ENCODE data around the gene PNPLA6. TPM values are rescaled to one million over a fixed set of nuclear protein-coding genes. Genes with fewer than 3 reads are reported as not detected.

The PNPLA6 gene
- total RNA-seq, 1 donor from 2014 or later: 129 TPM

DNA sequence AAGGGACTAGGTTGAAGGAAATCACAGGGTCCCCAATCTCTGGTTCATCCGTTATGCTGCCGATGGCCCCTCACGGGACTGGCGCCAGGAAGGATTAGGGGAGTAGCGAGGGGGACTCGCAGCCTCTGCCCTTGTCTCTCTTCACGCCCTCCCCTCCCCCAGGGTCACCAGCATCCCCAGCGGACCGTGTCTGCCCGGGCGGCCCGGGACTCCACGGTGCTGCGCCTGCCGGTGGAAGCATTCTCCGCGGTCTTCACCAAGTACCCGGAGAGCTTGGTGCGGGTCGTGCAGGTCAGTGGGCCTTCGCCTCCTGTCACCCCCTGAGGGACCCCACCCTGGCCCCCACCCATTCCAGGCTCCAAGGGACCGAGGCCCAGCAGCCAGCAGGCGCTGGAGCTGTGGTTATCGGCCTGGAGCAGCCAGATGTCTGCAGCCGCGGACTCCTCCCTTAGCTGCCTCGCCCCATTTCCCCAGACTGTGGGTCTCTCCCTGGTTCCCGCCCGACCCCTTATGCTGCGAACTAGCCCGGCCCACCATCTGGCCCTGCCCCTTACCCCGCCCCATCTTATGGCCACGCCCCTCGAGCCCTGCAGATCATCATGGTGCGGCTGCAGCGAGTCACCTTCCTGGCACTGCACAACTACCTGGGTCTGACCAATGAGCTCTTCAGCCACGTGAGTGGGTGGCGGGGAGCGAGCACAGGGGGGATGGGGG lies 5.4 kb downstream of the PNPLA6 start:
- peak; percentile 83 for DNase-seq (ENCODE audit: extremely low spot score, unreplicated experiment)
- Mint-ChIP-seq H3K4me3 (ENCODE audit: unreplicated experiment) (no peak overlapping the region), H3K27me3 (ENCODE audit: unreplicated experiment) (no peaks in the 10 kb centered on the region), H3K9me3 (ENCODE audit: unreplicated experiment) (no peaks in the 10 kb centered on the region), H3K36me3 (ENCODE audit: unreplicated experiment) (peaks cover 29% of the 10 kb centered on the region), H3K4me1 (ENCODE audit: unreplicated experiment) (peaks cover 9% of the 10 kb centered on the region), H3K27ac (ENCODE audit: unreplicated experiment) (no peak overlapping the region)
- no peak for TF ChIP-seq CTCF (IDR thresholded peaks at IDR 0.05)

- DNase-seq (ENCODE audit: extremely low spot score, unreplicated experiment): peak; percentile 82
- Mint-ChIP-seq H3K36me3 (ENCODE audit: unreplicated experiment) (peaks cover 31% of the 10 kb centered on the region), H3K27ac (ENCODE audit: unreplicated experiment) (no peak overlapping the region), H3K4me3 (ENCODE audit: unreplicated experiment) (no peak overlapping the region), H3K27me3 (ENCODE audit: unreplicated experiment) (no peaks in the 10 kb centered on the region), H3K4me1 (ENCODE audit: unreplicated experiment) (peaks cover 5% of the 10 kb centered on the region), H3K9me3 (ENCODE audit: unreplicated experiment) (no peaks in the 10 kb centered on the region)
- TF ChIP-seq CTCF (IDR thresholded peaks at IDR 0.05): no peak
Observed at GRCh38 chr19:7541475-7541824, 5.9 kb downstream of the PNPLA6 start.

DNA sequence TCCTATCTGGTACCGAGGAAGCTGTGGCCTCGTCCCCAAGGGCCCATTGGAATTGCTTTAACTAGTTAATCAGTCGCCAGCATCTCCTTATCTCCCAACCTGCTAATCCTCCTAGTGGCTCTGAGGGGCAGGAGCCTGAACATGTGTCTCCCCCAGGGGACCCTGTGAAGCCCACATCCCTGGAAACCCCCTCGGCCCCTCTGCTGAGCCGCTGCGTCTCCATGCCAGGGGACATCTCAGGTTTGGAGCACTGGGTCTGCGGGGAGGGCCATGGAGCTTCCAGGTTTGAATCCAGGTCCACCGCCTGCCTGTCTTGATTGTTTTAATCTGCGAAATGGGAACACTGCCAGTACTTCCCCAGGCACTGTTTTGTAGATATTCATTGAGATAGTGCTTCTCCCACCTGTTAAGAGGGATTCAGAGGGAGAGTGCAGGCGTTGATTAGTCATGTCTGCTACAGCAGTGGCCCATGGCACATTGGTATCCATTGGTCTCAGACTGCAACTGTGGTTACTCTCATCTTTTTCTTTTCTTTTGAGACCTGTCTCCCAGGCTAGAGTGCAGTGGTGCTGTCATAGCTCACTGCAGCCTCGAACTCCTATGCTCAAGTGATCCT lies 6.4 kb downstream of the PNPLA6 start:
- H3K27me3 Mint-ChIP-seq (ENCODE audit: unreplicated experiment): no peaks in the 10 kb centered on the region
- TF ChIP-seq CTCF (IDR thresholded peaks at IDR 0.05): no peak
- H3K9me3 Mint-ChIP-seq (ENCODE audit: unreplicated experiment): no peaks in the 10 kb centered on the region
- no peak overlapping the region for H3K27ac Mint-ChIP-seq (ENCODE audit: unreplicated experiment)
- peaks cover 31% of the 10 kb centered on the region for H3K36me3 Mint-ChIP-seq (ENCODE audit: unreplicated experiment)
- peak; percentile 82 for DNase-seq (ENCODE audit: extremely low spot score, unreplicated experiment)
- H3K4me3 Mint-ChIP-seq (ENCODE audit: unreplicated experiment): no peak overlapping the region
- H3K4me1 Mint-ChIP-seq (ENCODE audit: unreplicated experiment): peaks cover 2% of the 10 kb centered on the region

DNA sequence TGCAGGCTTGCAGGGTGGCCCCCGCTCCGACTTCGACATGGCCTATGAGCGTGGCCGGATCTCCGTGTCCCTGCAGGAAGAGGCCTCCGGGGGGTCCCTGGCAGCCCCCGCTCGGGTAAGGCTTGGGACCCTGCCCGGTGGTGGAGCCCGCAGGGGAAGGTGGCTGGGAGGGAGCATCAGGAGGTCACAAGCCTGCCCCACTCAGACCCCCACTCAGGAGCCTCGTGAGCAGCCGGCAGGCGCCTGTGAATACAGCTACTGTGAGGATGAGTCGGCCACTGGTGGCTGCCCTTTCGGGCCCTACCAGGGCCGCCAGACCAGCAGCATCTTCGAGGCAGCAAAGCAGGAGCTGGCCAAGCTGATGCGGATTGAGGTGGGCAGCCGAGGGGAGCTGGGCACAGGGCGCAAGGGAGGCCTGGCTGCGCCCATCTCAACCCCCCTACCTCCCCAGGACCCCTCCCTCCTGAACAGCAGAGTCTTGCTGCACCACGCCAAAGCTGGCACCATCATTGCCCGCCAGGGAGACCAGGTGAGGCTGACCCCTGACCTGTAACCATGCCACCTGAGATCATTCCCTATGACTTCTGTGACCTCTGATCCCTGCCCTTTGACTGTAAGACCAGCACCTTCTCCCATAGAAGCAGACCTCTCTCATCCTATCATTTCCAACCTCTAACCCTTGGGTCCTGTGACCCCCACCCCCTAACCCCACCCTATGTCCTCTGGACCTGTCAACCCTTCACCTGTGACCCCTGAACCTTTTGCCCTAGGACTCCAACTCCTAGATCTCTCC lies 7.2 kb downstream of the PNPLA6 start:
- no peaks in the 10 kb centered on the region for H3K27me3 Mint-ChIP-seq (ENCODE audit: unreplicated experiment)
- H3K27ac Mint-ChIP-seq (ENCODE audit: unreplicated experiment): no peak overlapping the region
- H3K36me3 Mint-ChIP-seq (ENCODE audit: unreplicated experiment): peaks cover 27% of the 10 kb centered on the region
- no peaks in the 10 kb centered on the region for H3K4me1 Mint-ChIP-seq (ENCODE audit: unreplicated experiment)
- TF ChIP-seq CTCF (IDR thresholded peaks at IDR 0.05): no peak
- no peak overlapping the region for H3K4me3 Mint-ChIP-seq (ENCODE audit: unreplicated experiment)
- no peaks in the 10 kb centered on the region for H3K9me3 Mint-ChIP-seq (ENCODE audit: unreplicated experiment)
- peak; percentile 75 for DNase-seq (ENCODE audit: extremely low spot score, unreplicated experiment)

DNA sequence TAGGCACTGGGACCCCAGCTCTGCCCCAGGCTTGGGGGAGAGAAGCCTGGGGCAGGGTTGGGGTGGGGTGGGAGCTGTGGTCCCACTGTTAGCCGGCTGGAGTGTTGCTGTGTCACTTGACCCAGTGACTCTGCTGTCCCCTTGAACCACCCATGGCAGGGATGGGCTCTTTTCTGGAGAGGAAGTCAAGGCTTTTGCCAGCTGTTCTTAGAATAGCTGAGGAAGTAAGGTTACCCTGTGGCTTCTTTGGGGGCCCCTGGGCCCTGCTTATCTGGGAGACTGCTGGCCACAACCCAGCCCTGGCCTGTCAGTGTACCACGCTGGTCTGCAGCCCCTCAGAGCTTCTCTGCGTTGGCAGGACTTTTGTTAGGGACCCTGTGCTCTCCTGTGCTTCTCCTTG lies 9.1 kb downstream of the PNPLA6 start:
- no peak for TF ChIP-seq CTCF (IDR thresholded peaks at IDR 0.05)
- no peaks in the 10 kb centered on the region for H3K27me3 Mint-ChIP-seq (ENCODE audit: unreplicated experiment)

More for the DNA sequence above, 9.1 kb downstream of the PNPLA6 start:
- H3K27ac Mint-ChIP-seq (ENCODE audit: unreplicated experiment): no peak overlapping the region
- DNase-seq (ENCODE audit: extremely low spot score, unreplicated experiment): no peak
- no peaks in the 10 kb centered on the region for H3K9me3 Mint-ChIP-seq (ENCODE audit: unreplicated experiment)
- H3K4me1 Mint-ChIP-seq (ENCODE audit: unreplicated experiment): no peaks in the 10 kb centered on the region
- H3K4me3 Mint-ChIP-seq (ENCODE audit: unreplicated experiment): no peak overlapping the region
- H3K36me3 Mint-ChIP-seq (ENCODE audit: unreplicated experiment): peaks cover 23% of the 10 kb centered on the region

Measured in osteocyte (in vitro differentiated cells).